Thoracic aorta (tissue), 2 donors: Measurements from ENCODE around the gene SUSD6. TPM values are rescaled to one million over a fixed set of nuclear protein-coding genes. Genes with fewer than 3 reads are reported as not detected.

Source experiments
- ATAC-seq: fragments of 150-250 bp; one replicate; pipeline ENCODE4 v1.8.0; 2017; ENCODE audit warnings: low read depth; ENCODE audit not compliant: insufficient number of reproducible peaks, low FRiP score
- DNase-seq: peaks from one replicate; pipeline ENCODE4 v3.0.0-alpha.2; 2020; ENCODE audit warnings: low spot score
- H3K27ac ChIP-seq, 2 donors: fragments of 200-600 bp; sonication (generic); 1 replicate in 1 of 2; 2 replicates in 1 of 2; pipeline ENCODE4 v1.5.1; 2016; ENCODE audit warnings: mild to moderate bottlenecking in 2 of 2, moderate library complexity in 2 of 2
- H3K27me3 ChIP-seq: fragments of 200-600 bp; sonication (generic); replicated peaks from 2 replicates; pipeline ENCODE4 v1.6.0; 2016; ENCODE audit warnings: mild to moderate bottlenecking; ENCODE audit not compliant: insufficient read depth
- H3K36me3 ChIP-seq: fragments of 200-600 bp; sonication (generic); one replicate; pipeline ENCODE4 v1.5.1; 2016
- H3K4me1 ChIP-seq, 2 donors: fragments of 200-600 bp; sonication (generic); 1 replicate in 1 of 2; 2 replicates in 1 of 2; pipeline versions ENCODE4 v1.5.1 to v1.6.0; 2016; ENCODE audit warnings: low read depth in 2 of 2, mild to moderate bottlenecking in 1 of 2; ENCODE audit not compliant: control insufficient read depth in 1 of 2
- H3K4me3 ChIP-seq: fragments of 200-600 bp; sonication (generic); 2 replicates; pipeline ENCODE4 v1.5.1; 2016; ENCODE audit warnings: mild to moderate bottlenecking
- H3K9me3 ChIP-seq: fragments of 200-600 bp; sonication (generic); 2 replicates; pipeline ENCODE4 v1.5.1; 2016
- CTCF ChIP-seq: fragments of 200-600 bp; sonication (generic); IDR thresholded peaks from one replicate; pipeline ENCODE4 v1.5.1; 2019; ENCODE audit warnings: antibody characterized with exemption
- total RNA-seq, 2 donors: library from RNA; depleted of rRNA; stranded (reverse); fragments of >200 nt; gene quantifications; one replicate each; pipeline versions ENCODE4 v1.1.0 to v1.2.3, GENCODE V29; 2016

SUSD6 gene
- total RNA-seq, 2 donors from 2014 or later = 51.7 to 80.1 TPM

- no peak overlapping the region for H3K4me3 ChIP-seq
- H3K27ac ChIP-seq = no peak overlapping the region
- DNase-seq = no peak
- TF ChIP-seq CTCF = no peak
- H3K4me1 ChIP-seq = no peaks in the 10 kb centered on the region
- ATAC-seq = no peak
- H3K36me3 ChIP-seq = no peaks in the 10 kb centered on the region
- no peaks in the 10 kb centered on the region for H3K27me3 ChIP-seq
- no peaks in the 10 kb centered on the region for H3K9me3 ChIP-seq
These were observed 143.9 kb downstream of the SUSD6 start for GRCh38 chr14:69755296-69755695.

- no peaks in the 10 kb centered on the region for H3K9me3 ChIP-seq
- H3K36me3 ChIP-seq = no peaks in the 10 kb centered on the region
- no peak for DNase-seq
- no peaks in the 10 kb centered on the region for H3K27me3 ChIP-seq
- H3K4me1 ChIP-seq = no peaks in the 10 kb centered on the region
- ATAC-seq = no peak
- H3K4me3 ChIP-seq = no peak overlapping the region
- no peak for TF ChIP-seq CTCF
- no peak overlapping the region for H3K27ac ChIP-seq
These were observed 144.4 kb downstream of the SUSD6 start for GRCh38 chr14:69755784-69756183.

DNA sequence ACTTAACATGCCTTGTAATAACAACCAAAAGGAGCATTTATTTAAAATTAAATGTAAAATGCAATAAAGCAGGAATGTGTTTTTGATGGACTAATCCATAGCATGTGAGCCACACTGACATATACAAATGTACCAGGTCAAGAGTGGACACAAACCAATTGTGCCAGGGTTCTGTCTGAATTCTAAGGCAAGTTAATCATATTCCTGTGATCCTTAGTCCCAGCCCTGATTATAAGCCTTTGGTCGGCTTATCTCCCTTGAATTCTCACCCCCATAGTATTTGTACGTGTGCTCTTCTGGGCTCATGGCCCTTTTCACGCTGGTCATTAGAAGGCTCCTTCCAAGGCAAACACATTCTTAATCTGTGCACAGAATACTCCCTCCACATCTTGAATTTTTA, 144.9 kb downstream of the SUSD6 start:
- H3K4me1 ChIP-seq = no peaks in the 10 kb centered on the region
- no peak overlapping the region for H3K4me3 ChIP-seq
- H3K9me3 ChIP-seq = no peaks in the 10 kb centered on the region
- no peaks in the 10 kb centered on the region for H3K36me3 ChIP-seq
- TF ChIP-seq CTCF = no peak
- DNase-seq = no peak
- ATAC-seq = no peak
- no peak overlapping the region for H3K27ac ChIP-seq
- H3K27me3 ChIP-seq = no peaks in the 10 kb centered on the region

GRCh38 chr14:69760810-69761209, 149.4 kb downstream of the SUSD6 start:
- no peaks in the 10 kb centered on the region for H3K4me1 ChIP-seq
- H3K36me3 ChIP-seq = no peaks in the 10 kb centered on the region
- no peaks in the 10 kb centered on the region for H3K9me3 ChIP-seq
- H3K27ac ChIP-seq = no peak overlapping the region
- no peaks in the 10 kb centered on the region for H3K27me3 ChIP-seq
- DNase-seq (no peak), ATAC-seq (no peak)
- no peak overlapping the region for H3K4me3 ChIP-seq
- TF ChIP-seq CTCF = no peak

DNA sequence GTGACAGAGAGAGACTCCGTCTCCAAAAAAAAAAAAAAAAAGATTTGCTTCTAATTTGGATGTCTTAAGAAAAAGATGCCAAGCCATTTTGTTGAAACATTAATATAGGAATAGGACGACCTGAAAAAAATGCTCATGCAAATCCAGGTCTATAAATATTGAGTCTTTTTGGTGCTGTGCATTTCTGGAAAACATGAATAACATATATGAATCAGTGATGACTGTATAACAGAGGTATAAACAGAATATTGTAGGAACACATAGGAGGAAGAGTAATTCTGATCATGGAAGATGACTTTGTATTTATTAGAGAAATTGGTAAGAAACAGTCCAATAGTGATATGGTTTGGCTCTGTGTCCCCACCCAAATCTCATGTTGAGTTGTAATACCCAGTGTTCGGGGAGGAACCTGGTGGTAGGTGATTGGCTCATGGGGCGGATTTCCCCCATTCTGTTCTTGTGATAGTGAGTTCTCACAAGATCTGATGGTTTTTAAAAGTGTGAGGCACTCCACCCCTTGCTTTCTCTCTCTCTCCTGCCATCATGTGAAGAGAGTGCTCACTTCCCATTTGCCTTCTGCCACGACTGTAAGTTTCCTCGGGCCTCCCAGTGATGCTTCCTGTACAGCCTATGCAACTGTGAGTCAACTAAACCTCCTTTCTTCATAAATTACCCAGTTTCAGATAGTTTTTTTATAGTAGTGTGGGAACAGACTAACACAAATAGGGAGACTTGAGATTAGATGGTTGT, 152.5 kb downstream of the SUSD6 start:
- no peak for ATAC-seq
- Histone ChIP-seq H3K27me3 (no peaks in the 10 kb centered on the region), H3K4me1 (peaks cover 6 to 16% of the 10 kb centered on the region in 2 donors), H3K4me3 (no peak overlapping the region), H3K9me3 (no peaks in the 10 kb centered on the region), H3K27ac (no peak overlapping the region), H3K36me3 (peaks cover 6% of the 10 kb centered on the region)
- no peak for TF ChIP-seq CTCF
- no peak for DNase-seq

Other genes with a start within 250 kb of the SUSD6 start
- 10 to 100 TPM; 55.5 to 55.9 TPM for gene ERH, start 213.3 kb upstream of the SUSD6 start, total RNA-seq
- 10 to 100 TPM; 44.3 to 58.8 TPM for gene SLC39A9, start 212.9 kb upstream of the SUSD6 start, total RNA-seq
- gene PLEKHD1, start 126.9 kb upstream of the SUSD6 start, total RNA-seq = under 1 TPM; 0.14 to 0.49 TPM
- not detected for gene CCDC177, start 36.7 kb upstream of the SUSD6 start, total RNA-seq
- gene SRSF5, start 155.5 kb downstream of the SUSD6 start, total RNA-seq = 100 to 1,000 TPM; 264 to 365 TPM
- not detected for gene SLC10A1, start 185.6 kb downstream of the SUSD6 start, total RNA-seq